Suprapubic skin (tissue), 4 donors: Measurements from ENCODE around the gene RPL36. TPM values are rescaled to one million over a fixed set of nuclear protein-coding genes. Genes with fewer than 3 reads are reported as not detected.
"Not testable (repeated sequence)": the region's sequence is repeated elsewhere in the genome, so short reads cannot be mapped to it uniquely, and the experiment has no call there.

Source experiments
- DNase-seq, 2 donors: peaks; one replicate each; pipeline ENCODE4 v3.0.0-alpha.2; 2019; ENCODE audit warnings: low spot score in 2 of 2
- H3K27ac ChIP-seq: fragments of 200-600 bp; sonication (generic); one replicate; pipeline ENCODE4 v1.5.1; 2019
- H3K27me3 ChIP-seq: fragments of 200-600 bp; sonication (generic); one replicate; pipeline ENCODE4 v1.5.1; 2019
- H3K36me3 ChIP-seq: fragments of 200-600 bp; sonication (generic); one replicate; pipeline ENCODE4 v1.5.1; 2019
- H3K4me1 ChIP-seq: fragments of 200-600 bp; sonication (generic); one replicate; pipeline ENCODE4 v1.5.1; 2019
- H3K4me3 ChIP-seq: fragments of 200-600 bp; sonication (generic); one replicate; pipeline ENCODE4 v1.5.1; 2019; ENCODE audit warnings: mild to moderate bottlenecking
- H3K9me3 ChIP-seq: fragments of 200-600 bp; sonication (generic); one replicate; pipeline ENCODE4 v1.5.1; 2019
- CTCF ChIP-seq, 2 donors: fragments of 200-600 bp in 1 of 2; fragments of 450-650 bp in 1 of 2; sonication (generic) in 1 of 2; IDR thresholded peaks; one replicate each; pipeline ENCODE4 v1.5.1; 2016 to 2019; ENCODE audit warnings: antibody characterized with exemption in 2 of 2, mild to moderate bottlenecking in 1 of 2, moderate library complexity in 1 of 2
- EP300 ChIP-seq: sonication (generic); formaldehyde crosslinking; IDR thresholded peaks from one replicate; pipeline ENCODE4 v1.6.1; 2017; ENCODE audit warnings: antibody characterized with exemption
- POLR2A ChIP-seq, 2 donors: fragments of 450-650 bp; IDR thresholded peaks; one replicate each; pipeline ENCODE4 v1.6.1; 2017; ENCODE audit warnings: antibody characterized with exemption in 2 of 2, mild to moderate bottlenecking in 2 of 2, moderate library complexity in 2 of 2
- POLR2AphosphoS5 ChIP-seq, 3 donors: sonication (generic); formaldehyde crosslinking; IDR thresholded peaks; one replicate each; pipeline ENCODE4 v1.6.1; 2017; ENCODE audit warnings: antibody characterized with exemption in 3 of 3
- WGBS: methylation state at CpG from one replicate; pipeline ENCODE4 v1.1.5; 2018; 5-methylcytosine and 5-hydroxymethylcytosine counted together
- total RNA-seq, 4 donors: library from RNA; depleted of rRNA; stranded (reverse); fragments of >200 nt; gene quantifications; one replicate each; pipeline ENCODE4 v1.1.0, GENCODE V29; 2016

Gene RPL36
- total RNA-seq, 4 donors from 2014 or later = 420 to 822 (median 688) TPM

GRCh38 chr19:5686326-5686646, 3.8 kb upstream of the RPL36 start:
- H3K4me3 ChIP-seq = peak overlapping the region; percentile 61

DNA sequence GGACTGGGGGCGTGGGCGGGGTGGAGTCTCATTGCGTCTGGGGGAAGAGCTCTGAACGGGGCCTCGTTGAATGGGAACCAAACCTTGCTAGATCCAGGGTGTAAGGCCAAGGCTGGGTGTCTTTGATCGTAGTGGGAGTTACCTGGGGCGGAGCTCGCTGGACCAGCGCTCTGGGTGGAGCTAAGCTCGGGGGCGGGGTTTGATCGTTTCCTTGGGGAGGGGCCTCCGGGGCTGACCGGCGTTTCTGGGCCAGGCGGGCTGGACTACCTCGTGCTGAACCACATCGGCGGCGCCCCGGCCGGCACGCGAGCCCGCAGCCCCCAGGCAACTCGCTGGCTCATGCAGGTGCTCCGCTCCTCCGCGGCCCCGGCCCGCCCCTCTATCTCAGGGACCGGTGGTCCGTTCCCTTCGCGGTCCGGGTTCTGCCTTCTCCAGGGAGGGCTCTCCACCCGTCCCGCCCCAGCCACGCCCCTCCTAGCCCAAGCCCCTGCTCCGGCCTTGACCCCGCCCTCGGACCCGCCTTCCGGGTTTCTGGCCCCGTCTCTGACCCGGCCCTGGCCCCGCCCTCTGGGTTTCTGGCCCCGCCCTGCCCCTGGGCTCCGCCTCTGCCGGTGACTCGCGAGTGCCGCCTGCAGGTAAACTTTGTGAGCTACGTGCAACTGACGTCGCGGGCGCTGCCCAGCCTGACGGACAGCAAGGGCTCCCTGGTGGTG, 3.3 kb upstream of the RPL36 start:
- TF ChIP-seq EP300 = no peak
- peak; percentile 62 to 93 for TF ChIP-seq CTCF (IDR thresholded peaks at IDR 0.05)
- TF ChIP-seq POLR2A (IDR thresholded peaks at IDR 0.05) = no peak
- peak in 1 of 3 donors; percentile 17 for TF ChIP-seq POLR2AphosphoS5 (IDR thresholded peaks at IDR 0.05)
- H3K4me3 ChIP-seq = peak overlapping the region; percentile 61
- peak; percentile 99 for DNase-seq
- peaks cover 2% of the 10 kb centered on the region for H3K36me3 ChIP-seq
- no peaks in the 10 kb centered on the region for H3K9me3 ChIP-seq
- under 1% methylated on average over 28 of the region's 59 CpGs for WGBS
- H3K4me1 ChIP-seq = peaks cover 38% of the 10 kb centered on the region
- no peaks in the 10 kb centered on the region for H3K27me3 ChIP-seq
- peak overlapping the region; percentile 79 for H3K27ac ChIP-seq

More at GRCh38 chr19:5686326-5686646, 3.8 kb upstream of the RPL36 start:
- peak in 1 of 2 donors; percentile 88 for DNase-seq
- H3K36me3 ChIP-seq = no peaks in the 10 kb centered on the region
- WGBS = 31% methylated on average over 9 of the region's 16 CpGs
- peaks cover 38% of the 10 kb centered on the region for H3K4me1 ChIP-seq
- H3K9me3 ChIP-seq = no peaks in the 10 kb centered on the region
- TF ChIP-seq POLR2A (IDR thresholded peaks at IDR 0.05) (no peak), EP300 (no peak), CTCF (IDR thresholded peaks at IDR 0.05) (no peak), POLR2AphosphoS5 (IDR thresholded peaks at IDR 0.05) (no peak)
- H3K27me3 ChIP-seq = no peaks in the 10 kb centered on the region
- no peak overlapping the region for H3K27ac ChIP-seq

DNA sequence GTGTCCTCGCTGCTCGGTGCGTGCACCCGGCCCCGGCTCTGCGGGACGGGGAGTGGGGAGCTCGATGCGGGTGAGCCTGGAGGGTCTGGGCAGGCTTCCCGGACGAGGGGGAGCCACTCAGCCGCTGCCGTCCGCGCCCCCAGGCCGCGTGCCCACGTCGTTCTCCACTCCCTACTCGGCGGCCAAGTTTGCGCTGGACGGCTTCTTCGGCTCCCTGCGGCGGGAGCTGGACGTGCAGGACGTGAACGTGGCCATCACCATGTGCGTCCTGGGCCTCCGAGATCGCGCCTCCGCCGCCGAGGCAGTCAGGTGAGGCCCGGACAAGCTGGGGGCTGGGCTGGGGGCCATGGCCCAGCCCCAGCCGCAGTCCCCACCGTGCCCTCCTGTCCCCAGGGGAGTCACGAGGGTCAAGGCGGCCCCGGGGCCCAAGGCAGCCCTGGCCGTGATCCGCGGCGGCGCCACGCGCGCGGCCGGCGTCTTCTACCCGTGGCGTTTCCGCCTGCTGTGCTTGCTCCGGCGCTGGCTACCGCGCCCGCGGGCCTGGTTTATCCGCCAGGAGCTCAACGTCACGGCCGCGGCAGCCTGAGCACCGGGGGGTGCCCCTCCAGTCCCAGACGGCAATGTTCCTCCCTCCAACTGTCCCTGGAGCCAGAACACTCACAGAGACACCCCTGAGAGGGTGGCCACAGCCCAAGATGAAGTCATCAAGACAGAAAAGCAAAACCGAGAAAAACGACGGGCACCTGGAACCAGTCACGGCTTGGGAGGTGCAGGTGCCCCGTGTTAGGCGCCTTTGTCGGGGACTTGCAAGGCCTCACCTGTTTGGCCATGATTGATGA, 2.5 kb upstream of the RPL36 start:
- H3K27ac ChIP-seq = peak overlapping the region; percentile 79
- DNase-seq = no peak
- TF ChIP-seq EP300 (no peak), POLR2A (IDR thresholded peaks at IDR 0.05) (no peak), POLR2AphosphoS5 (IDR thresholded peaks at IDR 0.05) (no peak), CTCF (IDR thresholded peaks at IDR 0.05) (no peak)
- H3K9me3 ChIP-seq = no peaks in the 10 kb centered on the region
- peaks cover 9% of the 10 kb centered on the region for H3K36me3 ChIP-seq
- peaks cover 44% of the 10 kb centered on the region for H3K4me1 ChIP-seq
- no peaks in the 10 kb centered on the region for H3K27me3 ChIP-seq
- 71% methylated on average over 37 of the region's 76 CpGs for WGBS
- H3K4me3 ChIP-seq = peak overlapping the region; percentile 61

DNA sequence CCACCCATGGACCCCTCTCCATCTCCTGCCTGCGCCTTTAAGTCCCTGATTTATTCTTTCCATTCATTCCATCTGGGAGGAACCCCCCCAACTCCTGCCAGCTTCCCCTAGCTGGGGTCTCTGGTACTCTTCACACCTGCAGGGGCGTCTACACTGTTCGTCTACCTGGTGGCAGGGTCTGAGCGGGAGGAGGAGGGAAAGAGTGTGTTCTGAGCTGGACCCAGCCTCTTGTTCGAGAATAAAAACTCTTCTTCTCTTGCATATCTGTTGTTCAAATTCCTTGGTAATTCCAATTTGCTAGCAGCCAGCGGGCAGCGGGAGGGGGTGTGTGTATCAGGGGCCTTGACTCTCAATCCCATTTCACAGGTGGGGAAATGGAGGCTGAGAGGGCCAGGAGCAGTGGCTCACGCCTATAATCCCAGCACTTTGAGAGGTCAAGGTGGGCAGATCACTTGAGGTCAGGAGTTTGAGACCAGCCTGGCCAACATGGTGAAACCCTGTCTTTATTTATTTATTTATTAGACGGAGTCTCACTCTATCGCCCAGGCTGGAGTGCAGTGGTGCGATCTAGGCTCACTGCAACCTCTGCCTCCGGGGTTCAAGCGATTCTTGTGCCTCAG, 1.7 kb upstream of the RPL36 start:
- Histone ChIP-seq H3K4me1 (peaks cover 44% of the 10 kb centered on the region), H3K36me3 (peaks cover 17% of the 10 kb centered on the region)
- not testable (repeated sequence) for H3K4me3 ChIP-seq, DNase-seq, H3K9me3 ChIP-seq, H3K27ac ChIP-seq, H3K27me3 ChIP-seq
- WGBS = 89% methylated on average over 13 of the region's 13 CpGs

DNA sequence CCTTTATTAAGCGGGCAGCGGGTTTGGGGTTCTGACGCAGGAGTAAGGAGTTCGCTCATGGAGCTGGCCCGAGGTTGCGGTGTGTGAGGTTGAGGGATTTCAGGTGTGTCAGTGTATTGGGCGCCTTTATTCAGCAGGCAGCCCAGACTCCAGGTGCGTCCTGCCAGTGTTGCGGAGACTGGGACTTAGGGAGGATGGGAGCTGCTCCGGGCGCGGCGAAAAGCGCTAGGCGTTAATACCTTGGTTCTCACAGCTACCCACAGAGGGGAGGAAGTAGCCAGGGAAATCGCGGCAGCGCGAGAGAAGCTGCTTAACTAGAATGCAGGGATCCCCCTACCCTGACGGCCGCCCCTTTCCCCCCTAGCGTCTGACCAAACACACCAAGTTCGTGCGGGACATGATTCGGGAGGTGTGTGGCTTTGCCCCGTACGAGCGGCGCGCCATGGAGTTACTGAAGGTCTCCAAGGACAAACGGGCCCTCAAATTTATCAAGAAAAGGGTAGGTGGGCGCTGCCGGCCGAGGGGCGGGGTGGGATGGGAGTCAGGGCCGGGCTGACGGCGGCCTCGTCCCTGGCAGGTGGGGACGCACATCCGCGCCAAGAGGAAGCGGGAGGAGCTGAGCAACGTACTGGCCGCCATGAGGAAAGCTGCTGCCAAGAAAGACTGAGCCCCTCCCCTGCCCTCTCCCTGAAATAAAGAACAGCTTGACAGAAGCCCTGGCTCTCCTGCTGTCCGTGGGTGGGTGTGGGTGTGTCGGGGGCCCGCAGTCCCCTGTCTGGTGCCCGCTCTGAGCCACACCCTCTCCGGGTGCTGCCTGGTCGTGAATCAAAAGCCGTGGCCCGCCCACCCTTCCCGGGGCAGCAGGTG, 1.1 kb downstream of the RPL36 start:
- peak overlapping the region; percentile 91 for H3K27ac ChIP-seq
- 3% methylated on average over 24 of the region's 54 CpGs for WGBS
- H3K27me3 ChIP-seq = no peaks in the 10 kb centered on the region
- TF ChIP-seq CTCF (IDR thresholded peaks at IDR 0.05) (no peak), POLR2A (IDR thresholded peaks at IDR 0.05) (no peak), EP300 (no peak), POLR2AphosphoS5 (IDR thresholded peaks at IDR 0.05) (no peak)
- H3K4me3 ChIP-seq = peak overlapping the region; percentile 71
- peaks cover 46% of the 10 kb centered on the region for H3K36me3 ChIP-seq
- H3K9me3 ChIP-seq = no peaks in the 10 kb centered on the region
- DNase-seq = peak in 1 of 2 donors; percentile 86
- peaks cover 42% of the 10 kb centered on the region for H3K4me1 ChIP-seq
